Neural cell (in vitro differentiated cells): ENCODE results near the gene ZNF189.

Source experiments
- EP300 ChIP-seq: fragments of 450-650 bp; conservative IDR thresholded peaks from 2 replicates; pipeline ENCODE4 v1.6.1; 2014; ENCODE audit warnings: antibody characterized with exemption, mild to moderate bottlenecking, moderate library complexity; ENCODE audit not compliant: poor library complexity, severe bottlenecking
- EZH2 ChIP-seq: fragments of 200-600, 300-800 bp; shearing (Covaris generic), sonication (generic); IDR thresholded peaks from 2 replicates; pipeline ENCODE4 v1.6.1; 2014; ENCODE audit warnings: antibody characterized with exemption, low read length, borderline replicate concordance, mild to moderate bottlenecking; ENCODE audit not compliant: insufficient read depth, poor library complexity, severe bottlenecking
- MXI1 ChIP-seq: fragments of 450-650 bp; conservative IDR thresholded peaks from 2 replicates; pipeline ENCODE4 v1.6.1; 2014; ENCODE audit warnings: antibody characterized with exemption, mild to moderate bottlenecking; ENCODE audit not compliant: poor library complexity, severe bottlenecking
- POLR2AphosphoS5 ChIP-seq: IDR thresholded peaks from 2 replicates; pipeline ENCODE4 v1.6.1; 2012
- RAD21 ChIP-seq: fragments of 450-650 bp; conservative IDR thresholded peaks from 2 replicates; pipeline ENCODE4 v1.6.1; 2014; ENCODE audit warnings: antibody characterized with exemption, mild to moderate bottlenecking, moderate library complexity
- SMC3 ChIP-seq: fragments of 450-650 bp; conservative IDR thresholded peaks from 2 replicates; pipeline ENCODE4 v1.6.1; 2014; ENCODE audit warnings: antibody characterized with exemption, mild to moderate bottlenecking, moderate library complexity; ENCODE audit not compliant: poor library complexity
- TAF1 ChIP-seq: IDR thresholded peaks from 2 replicates; pipeline ENCODE4 v1.6.1; 2012; ENCODE audit warnings: low read depth
- TF ChIP-seq, protein P1 (sequence below): fragments of 450-650 bp; IDR thresholded peaks from 2 replicates; pipeline ENCODE4 v1.5.1; 2014; ENCODE audit warnings: antibody characterized with exemption, mild to moderate bottlenecking, moderate library complexity; ENCODE audit not compliant: poor library complexity, severe bottlenecking
- TF ChIP-seq, protein P2 (sequence below): IDR thresholded peaks from 2 replicates; pipeline ENCODE4 v1.6.1; 2012; ENCODE audit warnings: borderline replicate concordance

DNA sequence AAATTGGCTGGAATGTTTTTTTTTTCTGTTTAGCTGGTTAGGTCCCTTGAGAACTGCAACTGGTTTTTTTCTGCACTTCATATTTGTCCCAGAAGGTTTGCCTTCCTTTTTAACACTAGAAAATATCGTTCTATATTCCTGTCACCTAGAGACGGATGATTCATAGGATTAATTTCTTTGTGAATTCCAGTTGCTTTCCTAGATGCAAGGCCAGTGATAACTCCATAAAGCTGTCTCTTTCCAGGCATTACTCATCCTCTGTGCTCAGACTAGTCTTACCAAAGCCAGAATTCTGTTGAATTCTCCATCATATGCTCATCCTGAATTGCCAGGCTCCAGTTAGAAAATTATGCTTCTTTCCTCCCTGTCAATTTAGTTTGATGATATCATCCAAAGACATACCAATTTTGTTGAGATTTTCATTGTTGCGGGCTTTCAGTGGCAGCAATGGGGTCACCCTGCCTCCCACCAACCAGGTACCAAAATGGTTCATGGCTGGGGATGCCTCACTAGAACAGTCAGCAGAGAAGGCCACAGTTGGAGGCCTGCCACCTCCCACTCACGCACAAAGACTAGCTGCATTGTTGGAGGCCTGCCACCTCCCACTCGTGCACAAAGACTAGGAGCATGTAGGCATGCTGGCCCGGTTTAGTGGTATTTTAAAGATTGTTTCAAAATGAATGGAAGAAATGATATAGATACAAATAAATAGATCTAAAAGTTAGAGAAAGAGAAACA, 22.4 kb upstream of the ZNF189 start:
- TF ChIP-seq EZH2 (no peak), TAF1 (no peak), SMC3 (no peak), RAD21 (no peak), POLR2AphosphoS5 (no peak), EP300 (no peak), MXI1 (no peak)
- TF ChIP-seq, protein P1, sequence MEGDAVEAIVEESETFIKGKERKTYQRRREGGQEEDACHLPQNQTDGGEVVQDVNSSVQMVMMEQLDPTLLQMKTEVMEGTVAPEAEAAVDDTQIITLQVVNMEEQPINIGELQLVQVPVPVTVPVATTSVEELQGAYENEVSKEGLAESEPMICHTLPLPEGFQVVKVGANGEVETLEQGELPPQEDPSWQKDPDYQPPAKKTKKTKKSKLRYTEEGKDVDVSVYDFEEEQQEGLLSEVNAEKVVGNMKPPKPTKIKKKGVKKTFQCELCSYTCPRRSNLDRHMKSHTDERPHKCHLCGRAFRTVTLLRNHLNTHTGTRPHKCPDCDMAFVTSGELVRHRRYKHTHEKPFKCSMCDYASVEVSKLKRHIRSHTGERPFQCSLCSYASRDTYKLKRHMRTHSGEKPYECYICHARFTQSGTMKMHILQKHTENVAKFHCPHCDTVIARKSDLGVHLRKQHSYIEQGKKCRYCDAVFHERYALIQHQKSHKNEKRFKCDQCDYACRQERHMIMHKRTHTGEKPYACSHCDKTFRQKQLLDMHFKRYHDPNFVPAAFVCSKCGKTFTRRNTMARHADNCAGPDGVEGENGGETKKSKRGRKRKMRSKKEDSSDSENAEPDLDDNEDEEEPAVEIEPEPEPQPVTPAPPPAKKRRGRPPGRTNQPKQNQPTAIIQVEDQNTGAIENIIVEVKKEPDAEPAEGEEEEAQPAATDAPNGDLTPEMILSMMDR, result no peak
- TF ChIP-seq, protein P2, sequence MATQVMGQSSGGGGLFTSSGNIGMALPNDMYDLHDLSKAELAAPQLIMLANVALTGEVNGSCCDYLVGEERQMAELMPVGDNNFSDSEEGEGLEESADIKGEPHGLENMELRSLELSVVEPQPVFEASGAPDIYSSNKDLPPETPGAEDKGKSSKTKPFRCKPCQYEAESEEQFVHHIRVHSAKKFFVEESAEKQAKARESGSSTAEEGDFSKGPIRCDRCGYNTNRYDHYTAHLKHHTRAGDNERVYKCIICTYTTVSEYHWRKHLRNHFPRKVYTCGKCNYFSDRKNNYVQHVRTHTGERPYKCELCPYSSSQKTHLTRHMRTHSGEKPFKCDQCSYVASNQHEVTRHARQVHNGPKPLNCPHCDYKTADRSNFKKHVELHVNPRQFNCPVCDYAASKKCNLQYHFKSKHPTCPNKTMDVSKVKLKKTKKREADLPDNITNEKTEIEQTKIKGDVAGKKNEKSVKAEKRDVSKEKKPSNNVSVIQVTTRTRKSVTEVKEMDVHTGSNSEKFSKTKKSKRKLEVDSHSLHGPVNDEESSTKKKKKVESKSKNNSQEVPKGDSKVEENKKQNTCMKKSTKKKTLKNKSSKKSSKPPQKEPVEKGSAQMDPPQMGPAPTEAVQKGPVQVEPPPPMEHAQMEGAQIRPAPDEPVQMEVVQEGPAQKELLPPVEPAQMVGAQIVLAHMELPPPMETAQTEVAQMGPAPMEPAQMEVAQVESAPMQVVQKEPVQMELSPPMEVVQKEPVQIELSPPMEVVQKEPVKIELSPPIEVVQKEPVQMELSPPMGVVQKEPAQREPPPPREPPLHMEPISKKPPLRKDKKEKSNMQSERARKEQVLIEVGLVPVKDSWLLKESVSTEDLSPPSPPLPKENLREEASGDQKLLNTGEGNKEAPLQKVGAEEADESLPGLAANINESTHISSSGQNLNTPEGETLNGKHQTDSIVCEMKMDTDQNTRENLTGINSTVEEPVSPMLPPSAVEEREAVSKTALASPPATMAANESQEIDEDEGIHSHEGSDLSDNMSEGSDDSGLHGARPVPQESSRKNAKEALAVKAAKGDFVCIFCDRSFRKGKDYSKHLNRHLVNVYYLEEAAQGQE, result no peak
